ENCODE results near the gene NPAS3. TPM values are rescaled to one million over a fixed set of nuclear protein-coding genes. Genes with fewer than 3 reads are reported as not detected.

NPAS3 gene
- total and polyA plus RNA-seq, 2 of the 8 experiments (the other 6 are each of a cell fraction or from before 2014, with no cell fraction given) = 0.11 to 0.60 TPM

DNA sequence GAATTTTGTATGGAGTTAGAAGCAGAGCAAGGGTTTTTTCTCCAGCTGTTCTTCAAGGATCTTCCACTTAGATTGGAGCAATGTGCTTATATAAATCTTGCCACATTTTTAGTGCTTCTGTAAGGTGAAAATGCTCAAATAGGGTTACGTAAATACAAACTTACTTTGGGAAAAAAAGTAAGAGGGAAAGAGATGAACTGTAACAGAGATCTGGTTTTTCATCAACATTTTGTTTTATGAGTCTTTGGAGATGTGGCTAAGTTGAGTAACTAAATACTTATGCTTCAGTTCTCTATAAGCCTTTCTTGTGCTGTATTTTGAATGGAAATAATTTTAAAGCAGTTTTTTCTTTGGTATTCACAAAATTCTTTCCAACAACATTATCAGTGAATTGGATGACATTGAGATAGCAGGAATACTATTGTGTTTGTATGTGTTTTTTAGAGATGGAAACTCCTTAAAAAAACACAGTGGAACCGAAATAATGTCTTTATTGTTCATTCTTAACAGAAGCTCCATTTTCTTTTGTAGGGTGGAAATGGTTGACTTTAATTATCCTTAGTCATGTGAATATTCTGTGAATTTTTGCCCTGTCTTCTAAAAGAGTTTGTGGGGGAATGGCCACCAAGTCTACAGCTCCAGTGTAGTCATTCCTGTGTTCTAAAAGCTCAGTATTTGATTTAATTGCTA, 45.7 kb downstream of the NPAS3 start:
- no peak overlapping the region for H3K18ac ChIP-seq (ENCODE audit: extremely low read depth, low read length)
- FAIRE-seq (no peak), DNase-seq (ENCODE audit: low read depth in 1 of 2, low spot score in 2 of 2) (no peak)
- no peak overlapping the region for H4K5ac ChIP-seq (ENCODE audit: insufficient read length, low read depth, low read length)
- no peaks in the 10 kb centered on the region for H4K20me1 ChIP-seq (replicated peaks in 1 of 2; ENCODE audit: control insufficient read depth in 1 of 2, insufficient read depth in 2 of 2, low read length in 2 of 2)
- H3K23ac ChIP-seq (ENCODE audit: insufficient read length) = no peak overlapping the region
- no peaks in the 10 kb centered on the region for H3K36me3 ChIP-seq (ENCODE audit: control insufficient read depth in 2 of 4, insufficient read depth in 4 of 4, low read length in 3 of 4)
- H3K4ac ChIP-seq (replicated peaks; ENCODE audit: insufficient read length, low read depth, low read length) = no peak overlapping the region
- H2BK15ac ChIP-seq (ENCODE audit: low read length) = no peak overlapping the region
- no peak for TF ChIP-seq RNF2 (IDR thresholded peaks at IDR 0.05; ENCODE audit: borderline replicate concordance, low read depth, low read length, missing control alignments, poor library complexity, severe bottlenecking)
- no peak for TF ChIP-seq NANOG (IDR thresholded peaks at IDR 0.05; ENCODE audit: insufficient read depth, low read depth, low read length, poor library complexity, severe bottlenecking)
- no peak for TF ChIP-seq TBP (IDR thresholded peaks at IDR 0.05; ENCODE audit: low read depth, low read length)
- no peak for TF ChIP-seq SUZ12 (IDR thresholded peaks at IDR 0.05; ENCODE audit: low read length)
- no peak for TF ChIP-seq BRCA1 (IDR thresholded peaks at IDR 0.05; ENCODE audit: low read depth, low read length)
- no peak for TF ChIP-seq SIX5 (IDR thresholded peaks at IDR 0.05; ENCODE audit: low read depth, low read length)
- TF ChIP-seq TEAD4 (IDR thresholded peaks at IDR 0.05; ENCODE audit: low read depth, low read length) = no peak
- TF ChIP-seq CHD1 (IDR thresholded peaks at IDR 0.05; ENCODE audit: low read depth, low read length) = no peak
- no peak for TF ChIP-seq TCF12 (IDR thresholded peaks at IDR 0.05; ENCODE audit: low read depth, low read length)
- H3K23me2 ChIP-seq (ENCODE audit: low read depth, low read length) = no peaks in the 10 kb centered on the region
- no peaks in the 10 kb centered on the region for H3K79me1 ChIP-seq (ENCODE audit: low read depth, low read length)
- H3K14ac ChIP-seq (ENCODE audit: insufficient read length) = no peak overlapping the region
- H4K91ac ChIP-seq (replicated peaks; ENCODE audit: insufficient read length, low read length) = no peak overlapping the region
- no peak overlapping the region for H3K4me3 ChIP-seq (ENCODE audit: extremely low read depth in 1 of 4, insufficient read depth in 2 of 4, low read depth in 3 of 4, low read length in 4 of 4)
- no peak overlapping the region for H3K56ac ChIP-seq (replicated peaks; ENCODE audit: insufficient read length, low read depth, low read length)
- H3K9me3 ChIP-seq (ENCODE audit: insufficient read depth in 2 of 2, low read depth in 1 of 2, low read length in 1 of 2) = no peaks in the 10 kb centered on the region
- H3K4me1 ChIP-seq (replicated peaks in 1 of 4; ENCODE audit: control insufficient read depth in 3 of 4, insufficient read depth in 4 of 4, low read length in 3 of 4) = 0 out of 7 replicates have a peak, but pooled peaks cover 0 to 2% (median 0%) of the 10 kb centered on the region in 4 experiments
- H3K9ac ChIP-seq (replicated peaks in 1 of 4; ENCODE audit: extremely low read depth in 1 of 4, low read depth in 3 of 4, low read length in 3 of 4) = no peak overlapping the region
- no peaks in the 10 kb centered on the region for H3K79me2 ChIP-seq (ENCODE audit: control insufficient read depth in 1 of 2, insufficient read depth in 2 of 2, low read length in 2 of 2)
- 87% methylated on average over 2 of the region's 2 CpGs; no CpG with 5 or more reads in 1 of the 2 experiments for WGBS, 2 experiments (ENCODE audit: extremely low coverage in 1 of 2, insufficient coverage in 1 of 2, insufficient read length in 1 of 2, insufficient replicate concordance in 2 of 2, low coverage in 1 of 2, low lambda C conversion rate in 2 of 2, missing lambda C conversion rate in 1 of 2)
- ChIA-PET POLR2A (ENCODE audit: partially characterized antibody) (no interaction called here), CTCF (ENCODE audit: partially characterized antibody) (no interaction called here)
- H2AK5ac ChIP-seq (ENCODE audit: low read depth, low read length) = no peak overlapping the region
- no peaks in the 10 kb centered on the region for H3K27me3 ChIP-seq (replicated peaks in 1 of 4; ENCODE audit: control insufficient read depth in 3 of 4, extremely low read depth in 1 of 4, insufficient read depth in 3 of 4, low read length in 3 of 4)
- H2AFZ ChIP-seq (ENCODE audit: low read length) = no peak overlapping the region
- no peak overlapping the region for H2BK5ac ChIP-seq (ENCODE audit: low read depth, low read length)
- no peak overlapping the region for H3K4me2 ChIP-seq (ENCODE audit: insufficient read depth in 1 of 2, low read depth in 2 of 2, low read length in 2 of 2)
- no peak overlapping the region for H2BK12ac ChIP-seq (ENCODE audit: low read depth, low read length)
- no peak overlapping the region for H2BK20ac ChIP-seq (ENCODE audit: low read length)
- no peak overlapping the region for H4K8ac ChIP-seq (ENCODE audit: extremely low read depth, insufficient read depth, low read length)
- H3K27ac ChIP-seq (ENCODE audit: low read depth, low read length) = no peak overlapping the region
- no peak overlapping the region for H2BK120ac ChIP-seq (replicated peaks; ENCODE audit: low read depth, low read length)

Measured in H1 (cell line).